PC-3 (cell line): ENCODE data around the gene ROPN1L.

Source experiments
- CTCF ChIP-seq: fragments of 300-600 bp; sonication (generic); conservative IDR thresholded peaks from 2 replicates; pipeline ENCODE4 v1.5.1; 2017; ENCODE audit warnings: antibody characterized with exemption, low read depth, mild to moderate bottlenecking, low read length
- EZH2 ChIP-seq: fragments of 300-600 bp; sonication (generic); IDR thresholded peaks from one replicate; pipeline ENCODE4 v1.6.1; 2017; ENCODE audit warnings: antibody characterized with exemption, mild to moderate bottlenecking, low read length; ENCODE audit not compliant: unreplicated experiment

- no peak for TF ChIP-seq CTCF
- no peak for TF ChIP-seq EZH2
These were observed 7.3 kb upstream of the ROPN1L start for GRCh38 chr5:10434392-10434791.
